ENCODE measurements around the gene CMIP.
A peak's percentile ranks its signal among the peaks of the same experiment; 100 is the strongest.

Gene CMIP

GRCh38 chr16:81629896-81630634 is 185.5 kb downstream of the CMIP start:
- DNase-seq = no peak

DNA sequence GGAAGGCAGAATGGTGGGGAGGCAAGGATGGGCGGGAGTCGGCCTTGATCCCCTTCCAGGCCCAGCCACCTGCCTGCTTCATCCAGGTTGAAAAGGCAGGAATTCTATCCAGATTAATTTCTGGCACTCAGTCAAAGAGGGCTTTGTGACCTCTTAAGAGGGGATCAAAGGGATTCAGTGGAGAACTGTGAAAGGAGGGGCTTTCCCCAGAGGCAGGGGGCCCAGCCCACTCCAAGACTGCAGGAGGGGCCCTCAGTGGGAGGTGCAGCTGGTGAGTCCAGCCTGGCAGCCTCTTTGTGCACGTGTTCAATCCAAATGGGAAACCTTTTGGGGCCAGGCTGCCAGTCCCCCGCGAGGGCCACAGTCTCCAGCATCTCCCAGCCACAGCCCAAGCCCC is 186.0 kb downstream of the CMIP start:
- no peak for DNase-seq

DNA sequence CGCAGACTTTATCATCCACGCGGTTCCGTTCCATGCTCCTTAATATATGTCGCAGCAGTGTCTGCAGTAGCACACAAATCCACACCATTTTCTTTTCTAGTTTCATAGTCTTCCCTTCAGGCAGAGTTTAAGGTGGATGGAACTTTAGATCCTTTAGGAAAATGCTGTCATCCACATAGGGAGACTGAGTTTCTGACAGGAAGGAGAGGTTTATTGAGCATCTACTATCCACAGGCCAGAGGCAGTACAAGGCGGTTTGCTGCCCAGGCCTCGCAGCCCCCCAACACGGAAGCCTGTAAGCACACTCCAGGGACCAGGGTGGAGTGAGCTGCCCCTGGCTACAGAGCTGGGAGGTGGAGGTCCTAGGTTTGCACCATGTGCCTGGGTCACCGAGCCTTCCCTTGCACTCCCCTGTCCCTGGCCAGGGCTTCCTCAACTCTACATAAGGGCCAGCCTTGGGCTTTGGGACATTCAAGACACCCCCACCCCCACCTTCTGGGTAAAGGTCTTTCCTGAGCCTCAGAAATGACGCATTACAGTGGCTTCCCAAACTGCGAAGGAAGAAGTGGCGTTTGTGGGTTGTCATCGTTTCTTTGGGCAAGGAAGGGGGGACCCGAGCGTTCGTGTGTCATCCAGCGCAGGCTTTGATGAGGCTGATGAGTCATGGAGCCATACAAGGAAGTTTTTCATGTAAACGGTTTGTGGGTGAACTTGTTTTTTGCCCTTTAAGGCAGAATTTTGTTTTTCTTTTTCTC is 188.0 kb downstream of the CMIP start:
- no peak for DNase-seq

- DNase-seq = no peak
Measured at GRCh38 chr16:81633147-81633619, 188.6 kb downstream of the CMIP start.

DNA sequence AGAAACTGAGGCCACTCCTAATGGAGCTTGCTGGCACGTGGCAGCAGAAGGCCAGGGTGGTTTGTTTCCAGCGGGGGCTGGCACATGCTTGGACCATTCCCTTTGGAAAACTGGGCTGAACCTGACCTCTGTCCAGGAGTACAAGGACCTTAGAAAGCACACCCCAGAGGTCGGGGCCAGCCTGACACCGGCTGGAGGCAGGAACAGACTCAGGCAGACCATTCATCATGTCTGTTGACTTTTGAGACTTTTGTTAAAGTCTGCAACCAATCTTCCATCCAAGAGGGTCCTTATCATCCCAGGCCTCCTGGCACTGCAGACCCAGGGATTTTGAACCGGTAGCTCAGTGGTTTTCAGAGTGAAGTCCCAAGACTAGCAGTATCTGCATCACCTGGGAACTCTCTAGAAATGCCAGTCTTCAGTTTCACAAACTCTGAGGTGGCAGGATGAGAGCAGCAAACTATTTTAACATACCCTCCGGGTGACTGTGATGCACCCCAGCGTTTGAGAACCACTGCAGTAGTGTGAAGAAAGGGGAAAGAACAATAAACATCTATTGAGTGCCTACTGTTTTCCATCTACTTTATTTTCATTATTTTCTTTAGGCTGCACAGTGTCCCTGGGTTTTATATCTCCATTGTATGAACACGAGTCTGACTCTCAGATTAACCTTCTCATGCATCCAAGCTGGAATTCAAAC is 189.2 kb downstream of the CMIP start:
- DNase-seq = no peak

DNA sequence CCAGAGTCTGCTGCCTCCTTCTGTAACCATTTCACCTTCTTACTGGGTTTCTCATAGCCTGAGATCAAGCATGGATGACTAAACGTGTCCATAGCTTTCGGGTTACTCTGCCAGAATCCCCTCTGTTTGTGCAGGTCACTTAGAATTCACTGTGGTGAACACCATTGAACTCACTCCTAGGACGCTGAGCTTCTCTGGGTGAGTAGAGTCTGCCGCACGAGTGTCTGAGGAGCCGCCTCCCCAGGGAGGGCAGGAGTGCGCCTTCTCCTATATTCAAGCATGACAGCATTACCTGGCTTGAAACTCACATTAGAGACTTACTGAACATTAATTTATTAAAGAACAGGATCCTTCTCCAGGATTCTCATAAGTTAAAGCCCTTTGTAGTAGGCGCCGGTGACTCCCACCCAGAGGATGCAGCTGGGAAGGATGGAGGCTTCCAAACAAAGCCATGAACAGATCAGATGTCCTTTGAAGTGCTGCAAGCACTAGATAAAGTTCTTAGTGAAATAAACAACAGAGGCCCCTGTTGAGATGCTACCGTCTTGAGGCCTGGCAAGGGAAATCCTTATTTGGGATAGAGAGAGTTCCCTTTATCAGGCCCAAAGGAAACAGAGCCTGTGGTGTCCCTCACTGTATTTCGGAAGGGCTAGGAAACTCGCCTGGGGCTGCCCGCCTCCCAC is 189.9 kb downstream of the CMIP start:
- no peak for DNase-seq

- DNase-seq = no peak
Measured at GRCh38 chr16:81635063-81635937, 190.7 kb downstream of the CMIP start.

GRCh38 chr16:81636298-81636993 is 191.8 kb downstream of the CMIP start:
- DNase-seq = no peak

- no peak for DNase-seq
Measured at GRCh38 chr16:81637336-81638235, 193.0 kb downstream of the CMIP start.

GRCh38 chr16:81638286-81638945 is 193.8 kb downstream of the CMIP start:
- DNase-seq = no peak

DNA sequence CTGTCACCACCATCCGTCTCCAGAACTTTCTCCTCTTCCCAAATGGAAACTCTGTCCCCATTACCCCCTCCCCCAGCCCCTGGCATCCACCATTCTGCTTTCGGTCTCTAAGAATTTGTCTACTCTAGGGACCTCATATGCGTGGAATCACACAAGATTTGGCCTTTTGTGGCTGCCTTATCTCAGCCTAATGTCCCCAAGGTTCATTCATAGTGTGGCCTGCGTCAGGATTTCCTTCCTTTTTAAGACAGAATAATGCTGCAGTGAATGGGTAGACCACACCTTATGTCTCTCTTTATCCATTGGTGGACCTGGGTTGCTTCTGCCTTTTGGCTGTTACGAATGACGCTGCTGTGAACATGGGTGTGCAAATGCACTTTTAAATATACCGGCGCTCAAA is 194.7 kb downstream of the CMIP start:
- no peak for DNase-seq

DNA sequence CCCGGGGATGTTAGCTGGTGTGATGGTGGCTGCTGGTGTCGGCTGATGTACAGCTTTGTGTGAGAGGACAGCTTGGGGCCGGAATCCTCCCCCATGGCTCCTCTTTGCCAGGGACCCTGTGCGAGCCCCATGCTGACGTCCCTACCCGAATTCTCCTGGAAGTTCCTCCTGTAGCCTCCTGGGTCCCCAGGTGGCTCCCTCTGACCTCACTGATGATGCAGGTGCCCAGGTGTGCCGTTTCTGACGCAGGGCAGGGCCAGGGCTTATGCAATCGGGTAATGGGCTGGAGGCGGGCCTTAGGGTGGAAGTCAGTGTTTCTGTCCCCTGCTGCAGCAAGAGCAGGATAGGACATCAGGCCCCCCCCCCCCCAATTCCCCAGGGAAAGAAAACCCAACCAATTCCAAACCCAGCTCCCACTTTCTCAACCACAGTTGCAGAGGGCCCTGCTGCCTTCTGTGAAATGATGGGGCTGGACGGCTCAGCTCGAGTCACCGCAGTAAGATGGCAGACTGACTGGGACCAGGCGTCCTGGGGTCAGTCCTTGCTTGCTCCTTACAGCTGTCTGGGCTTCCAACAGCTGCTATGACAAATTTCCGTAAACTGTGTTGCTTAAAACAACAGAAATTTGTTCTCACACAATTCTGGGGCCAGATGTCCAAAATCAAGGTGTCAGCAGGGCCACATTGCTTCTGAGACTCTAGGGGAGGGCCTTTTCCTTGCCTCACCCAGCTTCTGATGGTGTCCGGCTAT is 195.5 kb downstream of the CMIP start:
- no peak for DNase-seq

- no peak for DNase-seq
Measured at GRCh38 chr16:81640681-81641070, 196.1 kb downstream of the CMIP start.

- DNase-seq = no peak
Measured at GRCh38 chr16:81641395-81642106, 196.9 kb downstream of the CMIP start.

- no peak for DNase-seq
Measured at GRCh38 chr16:81642107-81642436, 197.5 kb downstream of the CMIP start.

GRCh38 chr16:81642943-81643342 is 198.3 kb downstream of the CMIP start:
- no peak for DNase-seq

DNA sequence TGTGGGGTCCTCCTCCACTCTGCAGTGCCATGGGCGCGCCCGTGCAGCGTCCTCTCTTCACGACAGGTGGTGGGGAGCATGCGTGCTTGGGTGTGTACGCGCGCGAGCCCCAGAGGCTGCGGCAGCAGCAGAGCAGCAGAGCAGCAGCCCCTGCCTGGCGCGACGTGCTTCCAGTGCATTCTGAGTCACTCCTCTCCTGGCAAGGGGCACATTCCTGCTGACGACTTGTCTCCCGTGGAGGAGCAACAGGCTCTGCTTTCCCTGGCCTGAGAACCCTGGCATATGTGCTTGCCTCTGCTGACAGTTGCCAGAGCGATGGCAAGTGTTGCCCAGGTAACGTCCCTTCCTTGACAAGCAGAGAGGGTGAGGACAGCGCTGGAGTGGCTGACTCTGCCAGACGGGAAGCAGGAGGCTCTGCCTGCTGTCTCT is 200.7 kb downstream of the CMIP start:
- peak; percentile 70 for DNase-seq

GRCh38 chr16:81645925-81646324 is 201.3 kb downstream of the CMIP start:
- DNase-seq = no peak

All from NCI-H1694 (cell line).